Activated CD4-positive, CD25-positive, alpha-beta regulatory T cell (primary cell): Measurements from ENCODE around the gene SORCS2.

ENCODE experiments used
- DNase-seq, 4 experiments: peaks; one replicate each; lab custom pipeline; 2025; lab: John Stamatoyannopoulos, UW

SORCS2 gene

DNA sequence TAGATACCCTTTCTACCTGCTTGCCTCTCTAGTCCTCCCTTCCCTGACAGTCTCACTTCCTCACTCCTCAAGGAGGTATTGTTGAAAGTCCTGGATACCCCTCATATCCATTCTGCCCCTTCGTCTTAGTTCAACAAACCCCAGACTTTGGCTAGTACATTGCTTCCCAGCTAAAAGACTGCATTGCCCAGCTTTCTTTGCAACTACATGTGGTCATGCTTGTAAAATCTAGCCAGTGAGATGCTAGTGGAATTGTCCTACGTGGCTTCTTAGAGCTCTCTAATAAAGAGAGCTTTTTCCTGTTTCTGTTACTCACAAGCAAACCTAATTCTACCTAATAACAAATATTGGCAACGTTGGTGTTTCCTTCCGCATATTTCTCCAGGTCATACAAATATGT is 480.3 kb downstream of the SORCS2 start:
- DNase-seq = no peak

DNA sequence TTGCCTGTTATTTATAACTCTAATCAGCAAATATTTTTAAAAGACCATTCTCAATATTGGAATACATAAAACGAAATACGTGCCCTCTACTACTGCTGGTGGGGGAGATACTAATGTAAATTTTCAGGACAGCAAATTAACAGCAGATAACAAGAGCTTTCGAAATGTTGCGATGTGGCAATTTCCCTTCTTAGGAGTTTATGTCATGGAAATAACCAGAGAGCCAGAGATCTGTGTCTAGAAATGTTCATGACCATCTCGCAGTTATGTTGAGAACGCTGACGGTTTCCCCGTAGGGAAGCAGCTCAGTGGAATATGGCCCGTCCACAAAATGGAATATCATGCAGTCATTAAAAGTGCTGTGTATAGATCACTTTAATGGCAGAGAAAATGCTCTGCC is 480.8 kb downstream of the SORCS2 start:
- no peak for DNase-seq

DNA sequence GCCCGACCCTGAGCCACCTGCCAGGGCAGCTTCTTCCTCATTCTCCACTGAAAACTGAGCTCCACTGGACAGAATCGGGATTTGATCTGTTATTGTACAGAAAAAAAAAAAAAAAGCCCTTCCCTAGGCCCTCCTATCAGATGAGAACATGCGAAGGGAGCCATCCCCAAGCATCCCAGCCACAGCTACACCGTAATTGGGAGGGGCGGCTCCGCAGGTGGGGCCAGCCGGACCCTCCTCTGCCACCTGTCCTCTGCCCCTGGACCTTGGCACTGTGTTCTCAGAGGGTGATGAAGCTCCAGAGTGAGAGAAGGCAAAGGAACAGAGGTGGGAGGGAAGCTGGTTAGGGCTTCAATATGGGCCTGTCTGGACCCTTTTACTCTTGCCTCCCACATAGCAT is 482.4 kb downstream of the SORCS2 start:
- no peak for DNase-seq

DNA sequence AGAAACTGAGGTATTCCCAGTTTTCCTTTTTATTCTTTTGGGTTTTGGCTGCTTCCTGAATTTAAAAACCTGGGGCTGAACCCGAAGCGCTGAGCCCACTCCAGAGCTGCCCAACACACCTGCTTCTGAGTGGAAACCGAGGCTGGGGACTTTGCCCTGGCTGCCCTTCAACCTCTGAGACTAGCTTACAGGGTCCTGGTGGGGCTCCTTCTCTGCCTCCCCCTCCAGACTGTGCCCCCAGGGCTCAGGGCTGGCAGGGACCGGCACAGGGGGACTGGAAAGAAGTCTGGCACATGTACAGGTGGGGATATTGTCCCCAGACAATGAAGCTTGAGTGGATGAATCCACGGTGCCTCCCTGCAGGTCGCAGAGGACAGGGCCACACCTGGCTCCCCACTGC is 482.8 kb downstream of the SORCS2 start:
- no peak for DNase-seq

DNA sequence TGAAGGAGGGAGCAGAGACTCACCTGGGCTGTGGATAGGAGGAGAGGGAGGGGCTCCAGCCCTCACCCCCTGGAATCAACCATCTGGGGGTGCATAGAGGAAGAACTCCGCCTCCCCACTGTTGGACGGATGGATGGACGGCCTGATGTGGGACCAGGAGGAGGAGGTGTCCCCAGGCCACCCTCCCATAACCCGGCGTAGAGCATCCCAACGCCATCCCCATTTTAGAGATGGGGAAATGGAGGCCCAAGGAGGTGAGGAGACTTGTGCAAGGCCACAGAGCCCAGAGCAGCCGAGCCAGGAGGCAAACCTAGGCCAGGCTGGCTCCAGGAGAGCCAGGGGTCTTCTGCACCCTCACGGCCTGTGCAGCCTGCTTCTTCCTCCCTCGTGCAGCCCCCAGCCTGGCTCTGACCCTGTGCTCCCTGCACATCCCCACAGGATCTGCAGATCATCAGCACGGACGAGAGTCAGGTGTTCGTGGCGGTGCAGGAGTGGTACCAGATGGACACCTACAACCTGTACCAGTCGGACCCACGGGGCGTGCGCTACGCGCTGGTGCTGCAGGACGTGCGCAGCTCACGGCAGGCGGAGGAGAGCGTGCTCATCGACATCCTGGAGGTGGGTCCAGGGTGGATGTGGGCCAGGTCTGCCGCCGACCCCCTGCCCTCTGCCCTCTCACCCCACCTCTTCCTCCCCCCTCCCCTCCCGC is 483.4 kb downstream of the SORCS2 start:
- DNase-seq = no peak

DNA sequence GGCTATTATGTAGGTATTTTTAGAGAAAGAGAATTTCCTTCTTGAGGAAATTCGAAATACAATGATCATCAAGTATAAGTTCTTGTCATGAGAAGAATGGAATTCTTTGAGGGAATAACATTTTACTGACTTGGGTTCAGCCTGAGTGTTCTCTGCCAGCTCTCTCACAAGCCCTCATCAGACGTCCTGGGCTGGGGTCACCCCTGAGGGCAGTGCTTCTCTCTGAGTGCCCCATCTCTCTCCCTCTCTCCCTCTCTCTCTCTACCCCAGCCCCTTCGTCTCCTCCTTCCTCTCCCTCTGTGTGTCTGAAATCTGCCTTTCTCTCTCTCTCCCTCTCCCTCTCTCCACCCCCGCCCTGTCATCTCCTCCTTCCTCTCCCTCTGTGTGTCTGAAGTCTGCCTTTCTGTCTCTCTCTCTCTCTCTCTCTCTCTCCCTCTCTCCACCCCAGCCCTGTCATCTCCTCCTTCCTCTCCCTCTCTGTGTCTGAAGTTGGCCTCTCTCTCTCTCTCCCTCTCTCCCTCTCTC is 484.1 kb downstream of the SORCS2 start:
- DNase-seq = no peak

DNA sequence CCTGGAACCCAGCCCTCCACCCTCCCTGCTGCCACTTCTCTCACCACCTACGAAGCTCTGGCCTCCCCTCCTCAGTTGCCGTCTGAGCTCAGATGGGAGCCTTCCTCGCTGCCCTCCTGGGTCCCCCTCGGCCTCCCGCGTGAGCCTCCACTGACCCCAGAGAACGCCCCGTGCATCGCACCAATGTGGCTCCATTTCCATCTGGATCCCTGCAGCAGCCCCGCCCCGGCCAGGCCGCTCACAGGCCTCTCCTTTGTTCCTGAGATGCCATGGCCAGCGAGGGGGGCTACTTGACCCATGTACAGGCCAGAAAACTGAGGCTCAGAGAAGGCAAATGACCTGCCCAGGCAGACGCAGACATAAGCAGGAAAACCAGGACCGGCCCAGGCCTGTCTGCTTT is 484.7 kb downstream of the SORCS2 start:
- no peak for DNase-seq

DNA sequence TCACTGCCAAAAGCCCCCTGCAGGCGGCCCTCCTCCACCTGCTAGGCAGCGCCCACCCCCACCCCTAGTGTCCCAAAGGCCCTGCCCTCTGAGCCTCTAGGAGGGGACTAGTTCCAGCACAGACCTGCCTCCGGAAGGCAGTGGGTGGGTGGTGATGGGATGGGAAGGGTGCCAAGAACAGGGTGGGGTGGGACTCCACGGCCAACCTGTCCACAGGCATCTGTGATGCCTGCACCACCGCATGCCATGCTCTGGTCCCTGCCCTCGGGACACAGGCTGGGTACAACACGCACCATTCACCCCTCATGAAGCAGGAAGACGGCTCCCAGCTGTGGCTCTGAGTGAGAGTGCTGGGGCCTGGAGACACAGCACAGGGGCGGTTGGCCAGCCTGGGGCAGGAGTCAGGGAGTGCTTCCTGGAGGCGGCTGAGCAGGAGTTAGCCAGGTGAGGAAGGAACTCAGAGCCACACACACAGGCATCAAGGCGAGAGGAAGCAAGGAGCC is 485.5 kb downstream of the SORCS2 start:
- no peak for DNase-seq

DNA sequence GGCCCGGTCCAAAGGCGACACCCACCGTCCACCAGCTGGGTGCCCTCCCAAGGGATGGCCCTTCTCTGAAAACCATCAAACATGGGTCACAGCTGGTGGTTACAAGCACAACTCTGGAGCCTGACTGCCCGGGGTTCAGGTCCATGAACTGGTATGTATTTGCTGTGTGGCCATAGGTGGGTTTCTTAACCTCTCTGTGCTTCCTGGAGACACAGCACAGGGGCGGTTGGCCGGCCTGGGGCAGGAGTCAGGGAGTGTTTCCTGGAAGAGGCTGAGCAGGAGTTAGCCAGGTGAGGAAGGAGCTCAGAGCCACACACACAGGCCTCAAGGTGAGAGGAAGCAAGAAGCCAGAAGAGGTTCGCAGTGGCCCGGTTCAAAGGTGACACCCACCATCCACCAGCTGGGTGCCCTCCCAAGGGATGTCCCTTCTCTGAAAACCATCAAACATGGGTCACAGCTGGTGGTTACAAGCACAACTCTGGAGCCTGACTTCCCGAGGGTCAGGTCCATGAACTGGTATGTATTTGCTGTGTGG is 486.0 kb downstream of the SORCS2 start:
- DNase-seq = no peak

DNA sequence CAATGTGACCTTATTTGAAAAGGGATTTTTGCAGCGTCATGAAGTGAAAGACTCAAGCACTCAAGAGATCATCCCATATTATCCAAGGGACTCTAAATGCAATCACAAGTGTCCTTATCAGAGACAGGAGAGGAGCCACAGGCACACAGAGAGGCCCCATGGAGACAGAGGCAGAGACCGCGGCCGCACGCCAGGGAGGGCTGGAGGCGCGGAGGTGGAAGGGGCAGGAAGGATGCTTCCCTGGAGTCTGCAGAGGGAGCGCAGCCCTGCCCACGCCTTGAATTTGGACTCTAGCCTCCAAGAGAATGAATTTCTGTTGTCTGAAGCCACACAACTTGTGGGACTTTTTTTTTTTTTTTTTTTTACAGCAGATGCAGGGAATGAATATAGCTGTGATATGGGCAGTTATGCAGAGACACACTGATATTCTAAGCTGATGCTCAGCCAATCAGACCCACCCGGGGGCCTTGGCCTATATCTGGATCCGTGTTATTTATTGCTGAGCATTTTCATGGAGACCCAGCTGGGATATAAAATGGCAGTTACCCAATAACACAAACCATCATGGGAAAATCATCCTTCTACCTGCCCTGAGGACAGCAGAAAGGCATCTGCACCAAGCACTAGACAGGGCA is 487.2 kb downstream of the SORCS2 start:
- DNase-seq = no peak

DNA sequence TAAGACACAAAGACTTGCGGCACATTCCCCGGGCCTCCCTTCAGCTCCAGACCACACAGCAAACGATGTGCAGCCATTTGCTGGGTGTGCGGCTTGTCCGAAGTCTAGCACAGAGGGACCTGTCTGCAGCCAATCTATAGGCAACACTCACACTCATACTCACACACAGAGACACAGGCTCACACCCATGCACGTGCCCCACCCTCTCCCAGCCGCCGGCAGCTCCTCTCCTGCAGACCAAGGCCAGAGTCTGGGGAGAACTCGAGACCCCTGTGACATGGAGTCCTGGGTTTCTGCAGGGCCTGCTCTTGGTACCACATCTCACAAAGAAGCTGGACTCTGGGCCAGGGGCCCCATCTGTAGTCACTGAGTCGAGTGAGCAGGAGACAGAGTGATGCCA is 487.8 kb downstream of the SORCS2 start:
- DNase-seq = no peak

DNA sequence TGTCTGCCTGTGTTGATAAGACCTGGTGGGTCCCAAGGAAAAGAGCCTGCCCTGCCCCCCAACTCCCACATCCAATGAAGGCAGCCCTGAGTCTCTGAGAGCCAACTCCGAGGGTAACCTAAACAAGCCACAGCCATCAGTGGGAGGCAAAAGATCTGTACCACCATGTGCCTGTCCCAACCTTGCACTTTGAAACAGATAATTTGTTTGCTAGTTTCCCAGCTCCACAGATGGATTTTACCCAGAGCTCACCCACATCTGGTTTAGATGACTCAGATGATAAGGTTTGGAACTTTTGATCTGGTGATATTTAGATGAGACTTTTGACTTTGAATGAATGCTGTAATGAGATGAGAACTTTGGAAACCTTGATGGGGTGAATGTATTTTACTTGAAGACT is 488.4 kb downstream of the SORCS2 start:
- no peak for DNase-seq

DNA sequence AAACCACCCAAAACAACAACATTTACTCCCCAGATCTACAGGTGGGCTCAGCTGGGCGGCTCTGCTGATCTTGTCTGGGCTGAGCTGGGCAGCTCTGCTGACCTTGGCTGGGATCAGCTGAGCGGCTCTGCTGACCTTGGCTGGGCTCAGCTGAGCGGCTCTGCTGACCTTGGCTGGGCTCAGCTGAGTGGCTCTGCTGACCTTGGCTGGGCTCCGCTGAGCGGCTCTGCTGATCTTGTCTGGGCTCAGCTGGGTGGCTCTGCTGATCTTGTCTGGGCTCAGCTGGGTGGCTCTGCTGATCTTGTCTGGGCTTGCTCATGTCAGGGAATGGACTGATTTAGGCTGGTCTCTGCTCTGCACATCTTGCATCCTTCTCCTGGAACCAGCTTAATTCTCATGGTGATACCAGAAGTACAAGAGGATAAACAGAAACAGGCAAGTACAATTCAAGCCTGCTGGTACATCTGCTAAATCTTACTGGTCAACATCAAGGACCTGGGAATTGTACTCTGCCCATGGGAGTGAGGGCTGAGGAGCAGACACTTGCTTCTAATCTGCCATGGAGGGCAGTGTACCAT is 490.9 kb downstream of the SORCS2 start:
- no peak for DNase-seq

DNA sequence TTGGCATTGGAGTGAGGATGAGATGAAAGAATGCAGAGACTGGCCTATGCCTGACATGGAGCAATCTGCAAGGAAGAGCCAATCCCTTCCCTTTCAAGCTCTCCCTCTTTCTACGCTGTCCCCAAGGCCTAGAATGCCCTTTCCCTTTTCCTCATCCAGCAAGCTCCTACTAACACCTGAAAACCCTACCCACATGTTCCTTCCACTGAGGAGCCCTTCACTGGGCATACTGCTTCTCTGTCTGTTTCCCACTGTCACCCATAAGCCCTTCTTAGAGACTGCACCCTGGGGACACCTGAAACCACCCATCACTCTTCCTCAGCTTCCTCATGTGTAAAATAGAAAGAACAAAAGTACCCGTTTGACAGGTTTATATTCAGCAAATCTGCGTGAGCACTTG is 492.0 kb downstream of the SORCS2 start:
- DNase-seq = no peak

DNA sequence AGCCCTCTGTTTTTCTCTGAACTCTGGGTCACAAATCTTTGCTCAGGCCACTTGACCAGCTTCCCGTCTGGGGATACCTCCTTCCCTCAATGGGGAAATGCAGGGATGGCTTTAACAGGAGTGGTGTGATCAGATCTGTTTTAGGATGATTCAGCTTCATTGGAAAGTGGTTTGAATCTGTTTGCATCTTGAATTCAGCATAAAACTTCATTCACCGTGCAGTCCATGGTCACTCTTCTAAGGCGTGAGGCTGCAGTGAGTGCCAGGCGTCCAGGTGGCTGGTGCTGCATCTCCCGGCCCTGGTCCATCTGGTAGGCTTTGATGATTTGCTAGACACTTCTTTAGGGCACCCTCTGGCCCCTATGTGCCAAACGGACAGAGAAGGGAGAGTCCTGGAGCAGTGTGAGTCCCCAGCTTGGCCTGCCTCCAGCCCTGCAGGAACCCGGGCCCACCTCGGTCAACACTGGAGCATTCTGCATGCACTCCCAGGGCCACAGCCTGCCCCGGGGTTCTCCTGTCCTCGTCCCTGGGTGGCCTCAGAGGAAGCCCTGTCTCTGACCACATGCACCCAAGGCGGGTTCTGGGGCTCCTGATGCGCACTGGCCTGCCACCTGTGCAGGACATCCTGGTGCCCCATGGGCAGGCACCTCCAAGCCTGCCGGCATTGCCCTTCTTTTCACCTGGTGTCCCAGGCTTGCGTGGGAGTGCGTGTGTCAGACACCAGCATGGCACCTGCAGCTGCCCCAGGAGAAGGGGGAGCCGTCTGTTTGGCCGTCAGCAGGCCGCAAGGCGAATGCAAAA is 493.9 kb downstream of the SORCS2 start:
- no peak for DNase-seq

DNA sequence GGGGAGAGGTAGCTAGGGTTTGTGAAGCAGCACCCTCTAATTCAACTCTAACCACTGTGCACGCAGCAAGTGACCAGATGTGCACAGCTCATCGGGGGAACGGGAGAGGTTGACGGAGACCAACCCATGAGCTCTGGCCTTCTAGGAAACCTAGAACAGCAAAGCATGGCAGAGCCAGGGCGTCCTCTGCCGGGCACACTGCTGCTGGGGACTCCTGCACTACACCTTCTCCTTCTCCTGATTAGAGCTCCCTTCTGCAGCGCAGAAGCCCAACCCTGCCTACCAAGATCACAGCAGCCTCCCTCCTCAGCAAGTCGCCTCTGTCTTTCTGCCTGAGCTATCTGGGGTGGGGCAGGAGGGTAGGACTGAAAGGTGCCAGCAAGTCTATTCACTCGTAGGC is 494.7 kb downstream of the SORCS2 start:
- DNase-seq = no peak

DNA sequence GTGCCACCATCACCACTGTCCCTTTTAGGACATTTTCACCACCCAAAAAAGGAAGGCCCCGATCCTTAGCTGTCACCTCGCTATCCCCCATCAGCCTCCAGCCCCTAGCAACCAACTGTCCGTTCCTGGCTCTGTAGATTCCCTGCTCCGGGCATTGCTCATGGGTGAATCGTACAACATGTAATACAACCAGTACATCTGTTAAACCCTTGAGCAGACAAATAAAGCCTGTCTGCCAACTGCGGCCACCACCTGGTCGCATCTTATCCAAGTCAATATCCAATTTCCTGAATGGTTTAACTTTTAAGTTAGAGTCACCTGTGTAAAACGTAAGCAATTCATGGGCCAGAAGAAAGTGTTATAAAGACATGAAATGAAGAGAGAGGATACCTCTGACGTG is 495.5 kb downstream of the SORCS2 start:
- no peak for DNase-seq

DNA sequence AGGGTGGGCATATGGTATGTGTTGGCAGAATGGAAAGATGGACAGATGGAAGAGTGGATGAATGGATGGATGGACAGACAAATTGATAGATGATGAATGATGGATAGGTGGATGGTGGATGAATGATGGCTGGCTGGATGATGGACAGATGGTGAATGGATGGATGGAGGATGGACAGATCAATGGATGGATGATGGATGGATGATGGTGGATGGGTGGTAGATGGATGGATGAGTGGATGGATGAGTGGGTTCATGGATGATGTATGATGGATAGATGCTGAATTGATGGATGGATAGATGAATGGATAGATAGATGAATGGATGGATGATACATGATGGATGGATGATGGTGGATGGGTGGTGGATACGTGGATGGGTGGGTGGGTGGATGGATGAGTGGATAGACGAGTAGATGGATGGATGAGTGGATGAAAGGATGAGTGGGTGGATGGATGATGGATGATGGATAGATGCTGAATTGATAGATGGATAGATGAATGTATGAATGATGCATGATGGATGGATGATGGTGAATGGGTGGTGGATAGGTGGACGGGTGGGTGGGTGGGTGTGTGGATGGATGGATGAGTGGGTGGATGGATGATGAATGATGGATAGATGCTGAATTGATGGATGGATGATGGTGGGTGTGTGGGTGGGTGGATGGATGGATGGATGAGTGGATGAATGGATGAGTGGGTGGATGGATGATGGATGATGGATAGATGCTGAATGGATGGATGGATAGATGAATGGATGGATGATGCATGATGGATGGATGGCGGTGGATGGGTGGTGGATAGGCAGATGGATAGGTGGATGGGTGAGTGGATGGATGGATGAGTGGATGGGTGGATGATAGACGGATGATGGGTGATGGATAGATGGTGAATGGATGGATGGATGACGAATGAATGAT is 497.7 kb downstream of the SORCS2 start:
- no peak for DNase-seq

DNA sequence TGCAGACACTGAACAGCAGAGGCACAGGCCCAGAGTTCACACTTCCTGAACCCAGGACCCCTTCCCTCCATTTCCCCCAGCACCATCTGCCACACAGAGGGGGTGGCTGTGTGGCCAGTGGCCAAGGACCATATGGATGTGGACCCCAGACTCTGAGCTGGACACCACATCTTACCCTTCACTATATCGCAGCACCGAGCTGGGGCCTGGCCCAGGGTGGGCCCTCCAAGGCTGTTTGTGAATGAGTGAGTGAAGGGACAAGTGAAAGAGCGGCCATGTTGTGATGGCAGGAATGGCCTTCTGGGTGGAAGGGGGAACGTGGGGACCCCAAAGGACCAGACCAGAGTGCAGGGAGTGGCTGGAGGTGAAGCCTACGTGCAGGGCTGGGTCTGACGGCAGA is 498.7 kb downstream of the SORCS2 start:
- DNase-seq = no peak

DNA sequence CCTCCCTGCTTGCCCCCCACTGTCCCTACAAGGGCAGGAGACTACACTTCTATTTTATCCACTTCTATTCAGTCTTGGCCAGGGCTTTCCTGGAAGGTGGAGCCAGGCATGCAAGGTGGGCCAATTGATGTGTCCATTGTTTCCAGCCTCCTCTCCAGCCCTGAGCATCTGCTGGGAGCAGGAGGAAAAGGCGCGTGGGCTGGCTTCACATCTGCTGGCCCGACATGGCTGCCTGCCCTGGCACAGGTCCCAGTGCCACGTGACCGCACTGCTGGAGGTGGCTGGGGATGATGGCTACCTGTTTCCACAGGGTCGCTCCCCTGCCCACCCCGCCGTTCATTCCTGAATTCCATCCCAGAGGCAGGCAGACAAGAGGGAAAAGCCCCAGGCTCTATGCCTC is 499.6 kb downstream of the SORCS2 start:
- no peak for DNase-seq
